IPS-15b (cell line): ENCODE results near the gene BCO2.
A peak's percentile ranks its signal among the peaks of the same experiment; 100 is the strongest.
"Not testable (repeated sequence)": the region's sequence is repeated elsewhere in the genome, so short reads cannot be mapped to it uniquely, and the experiment has no call there.

ENCODE experiments used
- H3K27me3 ChIP-seq: one replicate; pipeline ENCODE4 v1.6.1; 2013; ENCODE audit warnings: low read length; ENCODE audit not compliant: control insufficient read depth, insufficient read depth
- H3K36me3 ChIP-seq: one replicate; pipeline ENCODE4 v1.6.1; 2013; ENCODE audit warnings: low read length; ENCODE audit not compliant: control insufficient read depth, insufficient read depth
- H3K4me1 ChIP-seq: one replicate; pipeline ENCODE4 v1.6.1; 2013; ENCODE audit warnings: mild to moderate bottlenecking, low read length; ENCODE audit not compliant: control insufficient read depth, insufficient read depth
- H3K4me3 ChIP-seq: one replicate; pipeline ENCODE4 v1.5.1; 2013; ENCODE audit warnings: low read depth, low read length
- H3K9ac ChIP-seq: one replicate; pipeline ENCODE4 v1.6.1; 2013; ENCODE audit warnings: low read depth, mild to moderate bottlenecking, low read length
- H3K9me3 ChIP-seq: one replicate; pipeline ENCODE4 v1.6.1; 2013; ENCODE audit warnings: mild to moderate bottlenecking, low read length; ENCODE audit not compliant: control insufficient read depth, insufficient read depth

Gene BCO2

GRCh38 chr11:112173152-112173551 is 2.2 kb upstream of the BCO2 start:
- Histone ChIP-seq H3K36me3 (no peaks in the 10 kb centered on the region), H3K4me3 (no peak overlapping the region), H3K9me3 (no peaks in the 10 kb centered on the region), H3K4me1 (no peaks in the 10 kb centered on the region), H3K9ac (no peak overlapping the region), H3K27me3 (no peaks in the 10 kb centered on the region)

GRCh38 chr11:112175599-112175952 is 264 bp downstream of the BCO2 start:
- H3K9me3 ChIP-seq: no peaks in the 10 kb centered on the region
- H3K4me1 ChIP-seq: no peaks in the 10 kb centered on the region
- H3K9ac ChIP-seq: no peak overlapping the region
- peak overlapping the region; percentile 47 for H3K4me3 ChIP-seq
- no peaks in the 10 kb centered on the region for H3K27me3 ChIP-seq
- no peaks in the 10 kb centered on the region for H3K36me3 ChIP-seq

- H3K9me3 ChIP-seq: no peaks in the 10 kb centered on the region
- no peaks in the 10 kb centered on the region for H3K36me3 ChIP-seq
- no peaks in the 10 kb centered on the region for H3K4me1 ChIP-seq
- H3K27me3 ChIP-seq: no peaks in the 10 kb centered on the region
- no peak overlapping the region for H3K9ac ChIP-seq
- no peak overlapping the region for H3K4me3 ChIP-seq
Observed at GRCh38 chr11:112176077-112176476, 765 bp downstream of the BCO2 start.

GRCh38 chr11:112177589-112177988 is 2.3 kb downstream of the BCO2 start:
- no peak overlapping the region for H3K9ac ChIP-seq
- no peaks in the 10 kb centered on the region for H3K9me3 ChIP-seq
- H3K4me3 ChIP-seq: no peak overlapping the region
- H3K27me3 ChIP-seq: no peaks in the 10 kb centered on the region
- no peaks in the 10 kb centered on the region for H3K4me1 ChIP-seq
- no peaks in the 10 kb centered on the region for H3K36me3 ChIP-seq

- Histone ChIP-seq H3K4me1 (no peaks in the 10 kb centered on the region), H3K27me3 (no peaks in the 10 kb centered on the region), H3K4me3 (no peak overlapping the region), H3K9ac (no peak overlapping the region), H3K9me3 (no peaks in the 10 kb centered on the region), H3K36me3 (no peaks in the 10 kb centered on the region)
Observed at GRCh38 chr11:112178428-112178827, 3.1 kb downstream of the BCO2 start.

GRCh38 chr11:112178936-112179335 is 3.6 kb downstream of the BCO2 start:
- no peaks in the 10 kb centered on the region for H3K36me3 ChIP-seq
- no peak overlapping the region for H3K4me3 ChIP-seq
- H3K27me3 ChIP-seq: no peaks in the 10 kb centered on the region
- H3K9ac ChIP-seq: no peak overlapping the region
- H3K4me1 ChIP-seq: no peaks in the 10 kb centered on the region
- no peaks in the 10 kb centered on the region for H3K9me3 ChIP-seq

- Histone ChIP-seq H3K36me3 (no peaks in the 10 kb centered on the region), H3K4me1 (no peaks in the 10 kb centered on the region), H3K9me3 (no peaks in the 10 kb centered on the region), H3K4me3 (no peak overlapping the region), H3K9ac (no peak overlapping the region), H3K27me3 (no peaks in the 10 kb centered on the region)
Observed at GRCh38 chr11:112179601-112180000, 4.3 kb downstream of the BCO2 start.

GRCh38 chr11:112182867-112183266 is 7.6 kb downstream of the BCO2 start:
- no peaks in the 10 kb centered on the region for H3K9me3 ChIP-seq
- no peak overlapping the region for H3K4me3 ChIP-seq
- no peaks in the 10 kb centered on the region for H3K27me3 ChIP-seq
- no peaks in the 10 kb centered on the region for H3K36me3 ChIP-seq
- H3K9ac ChIP-seq: no peak overlapping the region
- no peaks in the 10 kb centered on the region for H3K4me1 ChIP-seq

- no peaks in the 10 kb centered on the region for H3K27me3 ChIP-seq
- no peak overlapping the region for H3K4me3 ChIP-seq
- no peak overlapping the region for H3K9ac ChIP-seq
- no peaks in the 10 kb centered on the region for H3K4me1 ChIP-seq
- no peaks in the 10 kb centered on the region for H3K9me3 ChIP-seq
- no peaks in the 10 kb centered on the region for H3K36me3 ChIP-seq
Observed at GRCh38 chr11:112185883-112186282, 10.6 kb downstream of the BCO2 start.

GRCh38 chr11:112186304-112186703 is 11.0 kb downstream of the BCO2 start:
- H3K9me3 ChIP-seq: no peaks in the 10 kb centered on the region
- no peaks in the 10 kb centered on the region for H3K36me3 ChIP-seq
- H3K27me3 ChIP-seq: no peaks in the 10 kb centered on the region
- H3K9ac ChIP-seq: no peak overlapping the region
- no peaks in the 10 kb centered on the region for H3K4me1 ChIP-seq
- no peak overlapping the region for H3K4me3 ChIP-seq

GRCh38 chr11:112195113-112195512 is 19.8 kb downstream of the BCO2 start:
- not testable (repeated sequence) for H3K27me3 ChIP-seq, H3K4me1 ChIP-seq, H3K9me3 ChIP-seq, H3K36me3 ChIP-seq, H3K9ac ChIP-seq, H3K4me3 ChIP-seq

- Histone ChIP-seq H3K36me3 (no peaks in the 10 kb centered on the region), H3K4me1 (no peaks in the 10 kb centered on the region), H3K9ac (no peak overlapping the region), H3K9me3 (no peaks in the 10 kb centered on the region), H3K4me3 (no peak overlapping the region), H3K27me3 (no peaks in the 10 kb centered on the region)
Observed at GRCh38 chr11:112195951-112196351, 20.6 kb downstream of the BCO2 start.

- Histone ChIP-seq H3K36me3 (no peaks in the 10 kb centered on the region), H3K9ac (no peak overlapping the region), H3K27me3 (no peaks in the 10 kb centered on the region), H3K9me3 (no peaks in the 10 kb centered on the region), H3K4me3 (no peak overlapping the region), H3K4me1 (no peaks in the 10 kb centered on the region)
Observed at GRCh38 chr11:112196519-112197087, 21.3 kb downstream of the BCO2 start.
